ENCODE measurements around the gene TRIM9. TPM values are rescaled to one million over a fixed set of nuclear protein-coding genes. Genes with fewer than 3 reads are reported as not detected.

TRIM9 gene
- total and polyA plus RNA-seq, 2 donors (not counting 3 experiments of a cell fraction or from before 2014, with no cell fraction given): not detected

DNA sequence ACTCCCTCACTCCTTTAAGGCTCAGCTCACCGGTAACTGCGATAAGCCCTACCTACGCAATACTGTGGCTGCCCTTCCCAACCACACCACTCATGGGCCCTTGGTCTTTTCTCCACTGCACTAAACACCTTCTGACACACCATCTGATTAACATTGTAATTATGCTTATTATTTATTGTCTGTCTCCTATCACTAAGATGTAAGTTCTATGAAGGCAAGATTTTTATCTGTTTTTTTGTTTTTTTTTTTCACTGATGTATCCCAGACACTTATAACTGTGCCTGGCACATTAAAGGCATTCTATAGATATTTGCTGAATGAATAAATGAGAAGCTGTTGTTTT lies 116.4 kb downstream of the TRIM9 start:
- peaks cover 9 to 17% of the 10 kb centered on the region in 2 experiments for H3K27me3 ChIP-seq (ENCODE audit: control insufficient read depth in 2 of 2, insufficient read depth in 2 of 2, low read length in 2 of 2)
- no peak overlapping the region for H3K9ac ChIP-seq (replicated peaks; ENCODE audit: extremely low read depth, insufficient read depth, low read length)
- no peak overlapping the region for H2AFZ ChIP-seq (ENCODE audit: low read depth, low read length)
- BruUV-seq (replicated peaks): no TSS peak
- TF ChIP-seq JUN (IDR thresholded peaks at IDR 0.05; ENCODE audit: borderline replicate concordance, insufficient read depth, insufficient read length, low read depth) (no peak), MYC (IDR thresholded peaks at IDR 0.05; ENCODE audit: low read depth, low read length) (no peak), POLR2AphosphoS5 (IDR thresholded peaks at IDR 0.05; ENCODE audit: insufficient read depth, low read depth, low read length) (no peak), POLR2A (IDR thresholded peaks at IDR 0.05; ENCODE audit: low read depth, low read length) (no peak), FOS (IDR thresholded peaks at IDR 0.05; ENCODE audit: borderline replicate concordance, insufficient read depth, low read length) (no peak), GATA2 (IDR thresholded peaks at IDR 0.05; ENCODE audit: insufficient read depth, insufficient read length, low read depth, low read length) (no peak), EZH2 (IDR thresholded peaks at IDR 0.05; ENCODE audit: borderline replicate concordance, low read depth, low read length, severe bottlenecking) (no peak)
- TF ChIP-seq, protein P1, sequence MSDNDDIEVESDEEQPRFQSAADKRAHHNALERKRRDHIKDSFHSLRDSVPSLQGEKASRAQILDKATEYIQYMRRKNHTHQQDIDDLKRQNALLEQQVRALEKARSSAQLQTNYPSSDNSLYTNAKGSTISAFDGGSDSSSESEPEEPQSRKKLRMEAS (IDR thresholded peaks at IDR 0.05; ENCODE audit: insufficient read depth, insufficient read length): no peak
- TF ChIP-seq, protein P2, sequence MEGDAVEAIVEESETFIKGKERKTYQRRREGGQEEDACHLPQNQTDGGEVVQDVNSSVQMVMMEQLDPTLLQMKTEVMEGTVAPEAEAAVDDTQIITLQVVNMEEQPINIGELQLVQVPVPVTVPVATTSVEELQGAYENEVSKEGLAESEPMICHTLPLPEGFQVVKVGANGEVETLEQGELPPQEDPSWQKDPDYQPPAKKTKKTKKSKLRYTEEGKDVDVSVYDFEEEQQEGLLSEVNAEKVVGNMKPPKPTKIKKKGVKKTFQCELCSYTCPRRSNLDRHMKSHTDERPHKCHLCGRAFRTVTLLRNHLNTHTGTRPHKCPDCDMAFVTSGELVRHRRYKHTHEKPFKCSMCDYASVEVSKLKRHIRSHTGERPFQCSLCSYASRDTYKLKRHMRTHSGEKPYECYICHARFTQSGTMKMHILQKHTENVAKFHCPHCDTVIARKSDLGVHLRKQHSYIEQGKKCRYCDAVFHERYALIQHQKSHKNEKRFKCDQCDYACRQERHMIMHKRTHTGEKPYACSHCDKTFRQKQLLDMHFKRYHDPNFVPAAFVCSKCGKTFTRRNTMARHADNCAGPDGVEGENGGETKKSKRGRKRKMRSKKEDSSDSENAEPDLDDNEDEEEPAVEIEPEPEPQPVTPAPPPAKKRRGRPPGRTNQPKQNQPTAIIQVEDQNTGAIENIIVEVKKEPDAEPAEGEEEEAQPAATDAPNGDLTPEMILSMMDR (IDR thresholded peaks at IDR 0.05; ENCODE audit: extremely low read depth in 1 of 2, insufficient read depth in 1 of 2, low read depth in 1 of 2, low read length in 2 of 2): no peak
- ChIA-PET CTCF (no interaction called here), POLR2A (no interaction called here)
- FAIRE-seq (no peak), DNase-seq (ENCODE audit: low read depth, low spot score) (no peak)
- no peaks in the 10 kb centered on the region for H3K36me3 ChIP-seq (ENCODE audit: control insufficient read depth in 2 of 2, extremely low read depth in 1 of 2, insufficient read depth in 2 of 2, low read length in 2 of 2)
- no peaks in the 10 kb centered on the region for H3K4me1 ChIP-seq (ENCODE audit: control insufficient read depth, extremely low read depth, insufficient read depth, low read length)
- H3K79me2 ChIP-seq (ENCODE audit: control insufficient read depth, insufficient read depth, low read length): no peaks in the 10 kb centered on the region
- no peaks in the 10 kb centered on the region for H3K9me3 ChIP-seq (replicated peaks; ENCODE audit: control insufficient read depth, insufficient read depth, low read length)
- no peak overlapping the region for H3K4me2 ChIP-seq (ENCODE audit: insufficient read depth, low read length)
- no peaks in the 10 kb centered on the region for H3K9me1 ChIP-seq (replicated peaks; ENCODE audit: control insufficient read depth, extremely low read depth, insufficient read depth, low read length)
- dilution Hi-C loops (cut with MboI; ENCODE audit: extremely low pct_ligation_motif_present, low sequenced_read_pairs) (no loop called here), intact Hi-C loops (cut with micrococcal nuclease) (no loop called here)
- no peaks in the 10 kb centered on the region for H4K20me1 ChIP-seq (replicated peaks; ENCODE audit: control insufficient read depth, extremely low read depth, insufficient read depth, low read length)
- no peak overlapping the region for H3K4me3 ChIP-seq (replicated peaks in 1 of 3; ENCODE audit: insufficient read depth in 1 of 3, low read depth in 1 of 3, low read length in 3 of 3)
- no peak overlapping the region for H3K27ac ChIP-seq (ENCODE audit: insufficient read depth, low read depth, low read length)

Measured in endothelial cell of umbilical vein (primary cell).